ENCODE results near the gene CCDC6. TPM values are rescaled to one million over a fixed set of nuclear protein-coding genes. Genes with fewer than 3 reads are reported as not detected.

The CCDC6 gene
- total RNA-seq, 1 donor from 2014 or later, result 36.2 TPM

GRCh38 chr10:59830601-59831259 lies 75.6 kb downstream of the CCDC6 start:
- ATAC-seq, result peak; percentile 64
- intact Hi-C loops (cut with DNase I), result no loop called here
- DNase-seq (ENCODE audit: low spot score), result no peak

DNA sequence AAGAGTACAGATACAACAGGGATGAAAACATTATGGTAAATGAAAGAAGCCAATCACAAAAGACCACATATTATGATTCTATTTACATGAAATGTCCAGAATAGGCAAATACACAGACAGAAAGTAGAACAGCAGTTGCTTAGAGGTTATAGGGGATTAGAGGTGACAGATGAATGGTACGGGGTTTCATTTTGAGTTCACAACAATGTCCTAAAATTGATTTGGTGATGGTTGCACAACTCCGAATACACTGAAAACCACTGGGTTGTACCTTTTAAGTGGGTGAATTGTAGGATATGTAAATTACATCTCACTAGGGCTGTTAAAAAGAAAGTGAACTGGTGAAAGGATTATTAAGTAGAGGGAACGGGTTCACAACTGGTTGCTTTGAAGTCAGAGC lies 76.8 kb downstream of the CCDC6 start:
- intact Hi-C loops (cut with DNase I), result no loop called here
- ATAC-seq, result no peak
- no peak for DNase-seq (ENCODE audit: low spot score)

GRCh38 chr10:59829024-59829423 lies 77.3 kb downstream of the CCDC6 start:
- ATAC-seq, result no peak
- intact Hi-C loops (cut with DNase I), result no loop called here
- no peak for DNase-seq (ENCODE audit: low spot score)

- intact Hi-C loops (cut with DNase I), result no loop called here
- ATAC-seq, result no peak
These were observed 80.4 kb downstream of the CCDC6 start for GRCh38 chr10:59825932-59826331.

GRCh38 chr10:59823751-59824150 lies 82.6 kb downstream of the CCDC6 start:
- DNase-seq (ENCODE audit: low spot score), result no peak
- ATAC-seq, result no peak
- intact Hi-C loops (cut with DNase I), result no loop called here

More at GRCh38 chr10:59825932-59826331, 80.4 kb downstream of the CCDC6 start:
- no peak for DNase-seq (ENCODE audit: low spot score)

DNA sequence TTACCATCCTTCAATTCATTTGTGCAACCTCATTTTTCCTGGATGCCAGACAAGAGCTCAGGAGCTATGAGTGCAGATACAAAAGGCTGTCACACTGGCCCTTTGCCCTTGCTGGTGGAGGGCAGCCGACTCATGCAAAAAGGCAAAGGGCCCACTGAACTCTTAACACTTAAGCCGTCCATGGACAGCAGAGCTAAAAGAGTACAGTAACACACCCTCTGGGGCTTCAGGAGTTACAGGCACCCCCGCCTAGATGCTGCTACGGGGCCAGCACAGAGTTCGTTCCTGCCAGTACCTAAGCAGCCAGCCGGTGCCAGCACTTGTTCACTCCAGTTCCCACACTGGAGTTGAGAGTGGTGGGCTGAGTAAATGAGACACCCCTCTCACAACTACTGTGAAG lies 83.2 kb downstream of the CCDC6 start:
- DNase-seq (ENCODE audit: low spot score) (no peak), ATAC-seq (no peak)
- intact Hi-C loops (cut with DNase I), result no loop called here

- DNase-seq (ENCODE audit: low spot score) (no peak), ATAC-seq (no peak)
These were observed 85.9 kb downstream of the CCDC6 start for GRCh38 chr10:59820471-59820870.

GRCh38 chr10:59819683-59820082 lies 86.7 kb downstream of the CCDC6 start:
- ATAC-seq (no peak), DNase-seq (ENCODE audit: low spot score) (no peak)
- intact Hi-C loops (cut with DNase I), result no loop called here

More at GRCh38 chr10:59820471-59820870, 85.9 kb downstream of the CCDC6 start:
- intact Hi-C loops (cut with DNase I), result no loop called here

- ATAC-seq, result no peak
- no peak for DNase-seq (ENCODE audit: low spot score)
- intact Hi-C loops (cut with DNase I), result no loop called here
These were observed 87.1 kb downstream of the CCDC6 start for GRCh38 chr10:59819265-59819664.

DNA sequence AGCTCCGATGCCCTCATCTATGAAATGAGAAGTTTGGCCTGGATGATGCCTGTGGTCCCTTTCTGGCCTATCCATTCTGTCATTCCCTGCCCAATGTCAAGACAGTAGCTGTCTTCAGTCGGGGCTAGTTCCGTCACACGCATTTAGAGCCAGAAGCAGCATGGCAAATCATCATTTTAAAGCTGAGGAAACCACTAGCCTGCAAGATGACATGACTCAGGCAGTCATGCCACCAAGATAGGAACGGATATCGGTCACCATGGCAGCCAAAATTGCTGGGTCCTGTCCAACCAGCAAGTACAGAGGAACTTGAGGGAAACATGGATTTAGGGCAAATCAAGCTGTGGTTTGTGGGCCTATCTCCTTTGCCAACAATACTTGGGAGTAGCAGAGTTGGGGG lies 88.6 kb downstream of the CCDC6 start:
- intact Hi-C loops (cut with DNase I), result no loop called here
- ATAC-seq (no peak), DNase-seq (ENCODE audit: low spot score) (no peak)

DNA sequence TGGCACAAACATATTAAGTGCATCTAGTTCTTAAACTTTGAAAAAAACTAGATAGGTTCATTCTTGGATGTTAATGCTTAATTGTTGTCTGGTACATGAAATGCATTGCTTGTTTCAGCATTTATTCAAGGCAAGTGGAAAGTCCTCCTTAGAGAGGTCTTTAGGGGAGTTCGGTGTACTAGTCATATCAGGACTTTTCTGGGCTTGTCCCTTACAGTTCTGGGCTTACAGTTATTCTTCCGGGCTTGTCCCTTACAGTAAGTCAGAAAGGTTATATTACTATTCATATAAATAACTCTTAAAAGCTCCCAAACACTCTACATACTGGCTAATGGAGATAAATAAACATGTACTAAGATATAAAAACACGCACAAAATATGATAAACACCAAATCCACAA lies 91.5 kb downstream of the CCDC6 start:
- DNase-seq (ENCODE audit: low spot score) (no peak), ATAC-seq (no peak)
- intact Hi-C loops (cut with DNase I), result no loop called here

- no peak for DNase-seq (ENCODE audit: low spot score)
- no peak for ATAC-seq
- intact Hi-C loops (cut with DNase I), result no loop called here
These were observed 93.7 kb downstream of the CCDC6 start for GRCh38 chr10:59812519-59813122.

GRCh38 chr10:59809644-59809974 lies 96.7 kb downstream of the CCDC6 start:
- ATAC-seq (no peak), DNase-seq (ENCODE audit: low spot score) (no peak)
- intact Hi-C loops (cut with DNase I), result loop anchor here (10.0 kb wide), 1 partner anchor 185 kb away; no protein-coding TSS in a partner anchor

- DNase-seq (ENCODE audit: low spot score) (peak; percentile 80), ATAC-seq (peak; percentile 70)
- intact Hi-C loops (cut with DNase I), result loop anchor here (10.0 kb wide), 1 partner anchor 184 kb away; no protein-coding TSS in a partner anchor
These were observed 97.3 kb downstream of the CCDC6 start for GRCh38 chr10:59808896-59809643.

DNA sequence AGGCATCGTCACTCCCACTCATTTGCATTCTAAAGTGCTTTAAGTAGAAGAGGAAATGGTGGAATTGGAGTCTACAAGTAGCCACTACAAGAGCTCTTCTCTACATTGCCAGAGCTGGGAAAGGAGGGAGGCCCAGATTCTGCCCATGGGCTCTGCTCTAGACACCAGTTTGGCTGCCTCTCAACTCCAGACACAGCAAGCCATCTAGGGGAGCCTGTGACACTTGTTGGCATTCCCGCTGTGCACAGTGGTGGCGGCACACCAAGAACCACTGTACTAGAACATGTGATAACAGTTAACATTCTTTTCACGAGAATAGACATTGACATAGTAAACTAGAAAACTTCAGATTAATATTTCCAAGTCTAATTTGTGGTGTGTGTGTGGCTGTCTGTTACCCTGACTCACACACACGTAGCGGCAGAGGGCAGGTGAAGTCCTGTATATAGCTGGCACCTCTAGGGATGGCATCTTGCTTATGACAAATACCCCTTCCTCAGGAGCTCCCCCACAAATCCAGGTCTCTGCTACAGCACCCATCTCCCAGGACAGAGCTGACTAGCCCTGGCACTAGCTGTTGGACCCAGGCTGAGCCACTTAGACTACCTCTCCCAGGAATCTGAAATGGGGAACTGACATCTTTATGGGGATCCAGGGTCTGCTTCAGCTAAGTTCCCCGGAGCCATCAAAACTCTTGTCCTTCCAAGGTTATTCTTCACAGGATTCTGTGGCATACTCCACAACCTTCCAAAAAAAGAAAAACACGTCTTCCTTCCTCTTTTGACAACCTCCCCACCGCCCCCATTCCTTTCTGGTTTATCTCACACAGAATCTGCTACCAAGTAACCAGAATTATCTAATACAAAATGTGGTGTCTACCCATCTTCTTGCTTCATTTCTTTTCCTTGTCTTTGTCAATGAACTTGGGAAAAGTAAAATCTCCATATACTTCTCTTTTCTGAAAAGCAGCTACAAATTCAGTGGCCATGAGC lies 98.4 kb downstream of the CCDC6 start:
- ATAC-seq (no peak), DNase-seq (ENCODE audit: low spot score) (no peak)
- intact Hi-C loops (cut with DNase I), result loop anchor here (10.0 kb wide), 1 partner anchor 183 kb away; no protein-coding TSS in a partner anchor

DNA sequence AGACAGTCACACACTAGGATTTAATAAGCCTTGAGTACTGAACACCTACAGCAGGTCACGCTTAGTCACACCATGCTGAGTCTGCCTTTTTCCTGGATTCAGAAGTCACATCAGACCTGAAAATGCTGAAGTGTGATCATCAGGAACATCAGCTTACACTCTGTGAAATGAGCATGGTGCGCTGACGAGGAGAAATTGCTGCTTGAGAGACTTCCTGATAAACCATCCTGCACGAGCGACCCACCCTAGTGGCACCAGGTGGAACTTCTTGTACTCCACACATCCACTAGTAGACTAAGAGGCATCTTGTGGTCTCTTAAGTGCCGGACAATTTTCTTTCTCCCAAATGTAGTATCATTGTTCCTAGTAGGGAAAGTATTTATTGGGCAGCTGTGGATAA lies 101.3 kb downstream of the CCDC6 start:
- ATAC-seq (no peak), DNase-seq (ENCODE audit: low spot score) (no peak)
- intact Hi-C loops (cut with DNase I), result loop anchor here (10.0 kb wide), 1 partner anchor 180 kb away; no protein-coding TSS in a partner anchor

DNA sequence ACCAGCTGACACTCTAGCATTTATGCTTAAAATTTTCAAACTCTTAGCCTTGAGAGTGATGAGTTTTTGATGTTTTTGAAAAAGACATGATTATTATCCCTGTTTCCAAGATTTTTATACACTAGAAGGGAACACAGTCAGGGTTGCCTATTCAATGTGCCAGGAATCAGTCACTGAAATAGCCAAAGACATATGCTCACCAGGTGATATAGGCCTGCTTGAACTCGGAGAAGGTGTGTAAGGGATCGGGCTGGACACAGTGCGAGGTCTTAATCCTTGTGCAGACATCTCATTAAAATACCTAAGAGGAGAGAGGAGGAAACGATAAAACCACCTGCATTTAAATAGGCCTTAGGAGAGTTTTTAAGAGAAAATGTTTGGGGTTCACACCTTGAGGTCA lies 102.1 kb downstream of the CCDC6 start:
- ATAC-seq (no peak), DNase-seq (ENCODE audit: low spot score) (no peak)
- intact Hi-C loops (cut with DNase I), result loop anchor here (10.0 kb wide), 1 partner anchor 179 kb away; no protein-coding TSS in a partner anchor

DNA sequence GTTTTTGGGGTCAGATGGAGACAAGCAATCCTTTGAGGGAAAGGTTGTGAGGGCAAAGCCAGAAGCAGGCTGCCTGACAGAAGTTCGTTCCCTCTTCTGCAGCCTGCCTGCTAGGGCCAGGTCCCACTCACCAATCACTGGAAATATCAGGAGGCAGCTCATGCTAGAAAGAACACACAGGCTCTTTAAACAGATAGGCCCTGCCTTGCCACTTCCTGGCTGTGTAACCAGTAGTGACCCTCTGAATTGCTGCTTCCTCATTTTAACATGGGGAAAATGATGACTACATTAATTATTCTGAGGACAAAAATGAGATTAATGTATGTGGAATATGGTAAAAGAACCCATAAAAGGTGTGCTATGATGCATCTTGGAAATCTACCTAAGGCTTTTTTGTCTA lies 102.6 kb downstream of the CCDC6 start:
- DNase-seq (ENCODE audit: low spot score) (no peak), ATAC-seq (peak; percentile 70)
- intact Hi-C loops (cut with DNase I), result loop anchor here (10.0 kb wide), 1 partner anchor 179 kb away; no protein-coding TSS in a partner anchor

- no peak for ATAC-seq
- intact Hi-C loops (cut with DNase I), result loop anchor here (10.0 kb wide), 1 partner anchor 176 kb away; no protein-coding TSS in a partner anchor
- no peak for DNase-seq (ENCODE audit: low spot score)
These were observed 105.2 kb downstream of the CCDC6 start for GRCh38 chr10:59801171-59801570.
